DND-41 (cell line): ENCODE measurements around the gene ORC4.

Source experiments
- ATAC-seq: fragments of 200-7000 bp; cut with Tn5 transposase; 3 replicates; pipeline ENCODE4 v1.9.1; 2021; ENCODE audit warnings: low read depth; ENCODE audit not compliant: insufficient read depth
- DNase-seq: peaks from one replicate; pipeline ENCODE4 v3.0.0-alpha.2; 2020
- H2AFZ ChIP-seq: 2 replicates; pipeline ENCODE4 v1.6.0; 2012; ENCODE audit warnings: low read depth, low read length
- H3K27ac ChIP-seq: 2 replicates; pipeline ENCODE4 v1.5.1; 2012; ENCODE audit warnings: low read length, inconsistent platforms
- H3K27me3 ChIP-seq: fragments of 200-600 bp; sonication (generic); 2 replicates; pipeline ENCODE4 v1.6.0; 2012; ENCODE audit warnings: low read length, mild to moderate bottlenecking, inconsistent platforms; ENCODE audit not compliant: insufficient read depth, poor library complexity
- H3K36me3 ChIP-seq: 2 replicates; pipeline ENCODE4 v1.5.1; 2012; ENCODE audit warnings: low read length, inconsistent platforms; ENCODE audit not compliant: insufficient read depth
- H3K4me1 ChIP-seq: 2 replicates; pipeline ENCODE4 v1.5.1; 2012; ENCODE audit warnings: mild to moderate bottlenecking, low read length; ENCODE audit not compliant: insufficient read depth
- H3K4me2 ChIP-seq: 2 replicates; pipeline ENCODE4 v1.6.0; 2012; ENCODE audit warnings: mild to moderate bottlenecking, moderate library complexity, low read length, inconsistent platforms; ENCODE audit not compliant: insufficient read depth
- H3K4me3 ChIP-seq, 2 experiments: fragments of 200-600 bp in 1 of 2; shearing (Covaris generic) in 1 of 2; 2 replicates each; pipeline ENCODE4 v1.5.1; 2012 to 2016; ENCODE audit warnings: inconsistent platforms in 2 of 2, low read length in 2 of 2, mild to moderate bottlenecking in 2 of 2, low read depth in 1 of 2, moderate library complexity in 1 of 2
- H3K79me2 ChIP-seq: 2 replicates; pipeline ENCODE4 v1.6.0; 2012; ENCODE audit warnings: low read length, inconsistent platforms; ENCODE audit not compliant: insufficient read depth
- H3K9ac ChIP-seq: 2 replicates; pipeline ENCODE4 v1.6.0; 2012; ENCODE audit warnings: low read depth, mild to moderate bottlenecking, inconsistent platforms, low read length, moderate library complexity
- H3K9me3 ChIP-seq: 2 replicates; pipeline ENCODE4 v1.5.1; 2012; ENCODE audit warnings: low read length, moderate library complexity, mild to moderate bottlenecking, inconsistent platforms; ENCODE audit not compliant: insufficient read depth, severe bottlenecking
- H4K20me1 ChIP-seq: 2 replicates; pipeline ENCODE4 v1.6.0; 2012; ENCODE audit warnings: low read length; ENCODE audit not compliant: insufficient read depth
- CTCF ChIP-seq: IDR thresholded peaks from 2 replicates; pipeline ENCODE4 v1.5.1; 2012; ENCODE audit warnings: borderline replicate concordance, low read length, moderate library complexity, mild to moderate bottlenecking; ENCODE audit not compliant: poor library complexity, severe bottlenecking; ENCODE audit errors: extremely low read depth
- EZH2 ChIP-seq: IDR thresholded peaks from 3 replicates; pipeline ENCODE4 v1.6.1; 2012; ENCODE audit warnings: borderline replicate concordance, low read depth, mild to moderate bottlenecking, moderate library complexity, low read length, inconsistent platforms; ENCODE audit not compliant: severe bottlenecking

Gene ORC4

GRCh38 chr2:147945660-147946059 is 74.9 kb downstream of the ORC4 start:
- H3K27me3 ChIP-seq = no peaks in the 10 kb centered on the region
- H2AFZ ChIP-seq = no peak overlapping the region
- no peak overlapping the region for H3K4me3 ChIP-seq
- H3K79me2 ChIP-seq = no peaks in the 10 kb centered on the region
- no peak for DNase-seq
- H3K9ac ChIP-seq = no peak overlapping the region
- H3K4me2 ChIP-seq = no peak overlapping the region
- H3K36me3 ChIP-seq = no peaks in the 10 kb centered on the region
- TF ChIP-seq EZH2 = no peak
- no peak for TF ChIP-seq CTCF
- no peaks in the 10 kb centered on the region for H3K4me1 ChIP-seq
- no peaks in the 10 kb centered on the region for H3K9me3 ChIP-seq
- no peak for ATAC-seq
- no peaks in the 10 kb centered on the region for H4K20me1 ChIP-seq
- no peak overlapping the region for H3K27ac ChIP-seq

- Histone ChIP-seq H3K36me3 (peaks cover 23% of the 10 kb centered on the region; the same call in 1 of the 2 replicates), H3K79me2 (no peaks in the 10 kb centered on the region), H4K20me1 (no peaks in the 10 kb centered on the region), H3K4me1 (no peaks in the 10 kb centered on the region), H3K9ac (no peak overlapping the region), H3K9me3 (no peaks in the 10 kb centered on the region), H3K4me2 (no peak overlapping the region), H3K27ac (no peak overlapping the region), H3K4me3 (no peak overlapping the region), H2AFZ (no peak overlapping the region), H3K27me3 (no peaks in the 10 kb centered on the region)
- TF ChIP-seq EZH2 = no peak
- TF ChIP-seq CTCF = no peak
- DNase-seq = no peak
- ATAC-seq = no peak
These were observed 81.2 kb downstream of the ORC4 start for GRCh38 chr2:147939313-147939712.

GRCh38 chr2:147937744-147938349 is 82.7 kb downstream of the ORC4 start:
- Histone ChIP-seq H4K20me1 (no peaks in the 10 kb centered on the region), H3K27ac (no peak overlapping the region), H2AFZ (no peak overlapping the region), H3K4me1 (no peaks in the 10 kb centered on the region), H3K36me3 (peaks cover 30% of the 10 kb centered on the region; the same call in 1 of the 2 replicates), H3K9ac (no peak overlapping the region), H3K27me3 (no peaks in the 10 kb centered on the region), H3K9me3 (no peaks in the 10 kb centered on the region), H3K79me2 (no peaks in the 10 kb centered on the region), H3K4me2 (no peak overlapping the region), H3K4me3 (no peak overlapping the region)
- no peak for TF ChIP-seq EZH2
- peak; percentile 85 for TF ChIP-seq CTCF
- ATAC-seq (peak; percentile 68), DNase-seq (no peak)
